NCI-H2196 (cell line): Measurements from ENCODE around the gene TBL2.
A peak's percentile ranks its signal among the peaks of the same experiment; 100 is the strongest.
"Not testable (repeated sequence)": the region's sequence is repeated elsewhere in the genome, so short reads cannot be mapped to it uniquely, and the experiment has no call there.

Experiments used
- DNase-seq: peaks from one replicate; lab custom pipeline; 2025; ENCODE audit not compliant: unreplicated experiment; lab: John Stamatoyannopoulos, UW

Gene TBL2

DNA sequence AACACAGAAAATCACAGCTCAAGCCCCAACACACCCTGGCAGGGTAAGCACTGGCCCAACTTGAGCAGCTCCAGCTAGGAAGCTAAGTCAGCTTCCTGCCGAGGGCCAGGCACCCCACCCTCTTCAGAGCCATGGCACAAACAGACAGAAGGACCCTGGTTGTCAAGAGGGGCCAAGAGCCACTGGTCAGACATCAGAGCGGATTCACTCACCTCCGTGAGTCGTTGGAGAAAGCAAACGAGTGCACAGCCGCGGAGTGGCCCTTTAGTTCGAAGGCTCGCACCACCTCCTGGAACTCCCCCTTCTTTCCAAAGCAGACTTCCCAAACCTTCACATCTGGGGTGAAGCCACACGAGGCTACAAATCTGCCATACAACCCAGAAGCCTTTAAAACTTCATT is 7.4 kb downstream of the TBL2 start:
- no peak for DNase-seq

DNA sequence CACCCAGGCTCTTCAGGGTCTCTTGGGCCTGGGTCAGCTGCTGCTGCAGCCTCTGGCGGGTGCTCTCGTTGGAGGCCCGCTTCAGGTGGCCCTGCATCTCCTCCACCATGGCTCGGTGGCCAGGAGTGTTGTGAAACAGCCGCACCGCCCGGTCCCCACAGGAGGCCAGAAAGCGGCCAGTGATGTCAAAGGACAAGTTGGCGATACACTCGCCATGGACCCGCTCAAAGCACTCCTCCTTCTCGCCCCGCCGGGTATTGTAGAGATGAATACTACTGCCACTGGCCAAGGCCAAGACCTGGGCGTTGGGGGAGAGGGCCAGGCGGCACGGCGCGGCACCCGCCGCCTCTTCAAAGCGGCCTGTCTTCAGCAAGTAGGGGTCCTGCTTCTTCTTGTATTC is 7.9 kb downstream of the TBL2 start:
- DNase-seq = no peak

DNA sequence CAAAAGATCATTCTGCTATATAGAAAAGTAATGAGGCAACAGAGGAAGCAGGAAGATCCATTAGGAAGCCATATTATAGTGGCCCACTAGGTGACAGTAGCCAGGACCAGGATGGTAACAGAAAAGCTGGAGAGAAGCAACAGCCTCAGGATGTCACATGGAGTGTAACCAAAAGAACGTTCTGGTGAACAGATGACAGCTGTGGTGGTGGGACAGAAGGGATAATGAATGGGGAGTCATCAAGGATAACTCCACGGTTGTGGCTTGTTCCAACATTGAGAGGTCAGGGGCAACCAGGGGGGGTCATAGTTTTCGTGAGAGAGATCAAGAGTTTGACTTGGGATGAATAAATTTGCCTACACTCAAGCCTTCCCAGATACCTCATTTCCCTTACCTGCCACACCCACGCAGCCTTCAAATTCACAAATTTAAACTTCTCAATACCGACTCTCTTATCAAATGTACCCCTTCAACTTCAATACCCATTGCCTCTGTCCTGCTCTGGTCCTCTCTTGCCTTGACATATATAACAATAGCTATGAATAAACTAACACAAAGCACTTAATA is 9.3 kb downstream of the TBL2 start:
- DNase-seq = no peak

GRCh38 chr7:73567846-73568685 is 10.3 kb downstream of the TBL2 start:
- no peak for DNase-seq

DNA sequence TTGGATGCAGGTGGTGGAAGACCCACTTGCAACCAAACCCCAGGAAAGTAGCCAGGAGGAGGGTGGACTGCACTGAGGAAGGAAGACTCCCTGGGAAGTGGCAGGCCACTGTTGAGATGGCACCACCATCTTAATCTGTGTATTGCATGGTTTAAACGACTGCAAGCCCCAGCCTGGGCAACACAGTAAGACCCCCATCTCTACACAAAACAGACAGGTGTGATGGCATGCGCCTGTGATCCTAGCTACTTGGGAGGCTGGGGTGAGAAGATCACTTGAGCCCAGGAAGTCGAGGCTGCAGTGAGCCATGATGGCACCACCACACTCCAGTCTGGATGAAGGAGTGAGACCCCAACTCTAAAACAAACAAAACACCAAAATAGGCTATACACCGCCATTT is 11.2 kb downstream of the TBL2 start:
- no peak for DNase-seq

GRCh38 chr7:73566431-73566830 is 11.9 kb downstream of the TBL2 start:
- DNase-seq = not testable (repeated sequence)

DNA sequence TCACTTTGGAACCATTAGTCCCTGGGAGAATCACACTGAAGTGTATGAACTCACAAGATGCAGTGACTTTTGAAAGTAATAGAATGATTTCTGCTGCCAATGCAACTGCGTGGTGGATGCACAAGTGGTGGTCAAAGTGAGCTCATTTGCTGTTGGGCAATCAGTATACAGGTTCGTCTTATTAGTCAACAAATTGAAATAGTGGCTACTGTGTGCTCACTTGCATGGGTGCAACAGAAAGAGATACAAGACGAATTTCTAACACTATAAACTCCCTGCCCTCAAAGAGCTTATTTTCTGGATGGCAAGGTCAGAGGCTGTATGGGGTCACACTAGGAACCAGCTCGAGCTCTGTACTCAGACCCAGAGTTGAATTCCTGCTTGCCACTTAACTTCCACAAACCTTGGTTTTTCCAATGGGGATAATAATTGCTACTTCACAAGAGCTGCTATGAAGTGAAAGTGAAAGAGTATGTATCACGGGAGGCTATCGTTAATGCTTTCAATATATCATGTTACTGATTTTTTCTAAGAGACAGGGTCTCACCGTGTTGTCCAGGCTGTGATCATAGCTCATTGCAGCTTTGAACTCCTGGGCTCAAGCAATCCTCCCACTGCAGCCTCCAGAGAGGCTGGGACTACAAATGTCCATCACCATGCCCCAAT is 12.6 kb downstream of the TBL2 start:
- no peak for DNase-seq

DNA sequence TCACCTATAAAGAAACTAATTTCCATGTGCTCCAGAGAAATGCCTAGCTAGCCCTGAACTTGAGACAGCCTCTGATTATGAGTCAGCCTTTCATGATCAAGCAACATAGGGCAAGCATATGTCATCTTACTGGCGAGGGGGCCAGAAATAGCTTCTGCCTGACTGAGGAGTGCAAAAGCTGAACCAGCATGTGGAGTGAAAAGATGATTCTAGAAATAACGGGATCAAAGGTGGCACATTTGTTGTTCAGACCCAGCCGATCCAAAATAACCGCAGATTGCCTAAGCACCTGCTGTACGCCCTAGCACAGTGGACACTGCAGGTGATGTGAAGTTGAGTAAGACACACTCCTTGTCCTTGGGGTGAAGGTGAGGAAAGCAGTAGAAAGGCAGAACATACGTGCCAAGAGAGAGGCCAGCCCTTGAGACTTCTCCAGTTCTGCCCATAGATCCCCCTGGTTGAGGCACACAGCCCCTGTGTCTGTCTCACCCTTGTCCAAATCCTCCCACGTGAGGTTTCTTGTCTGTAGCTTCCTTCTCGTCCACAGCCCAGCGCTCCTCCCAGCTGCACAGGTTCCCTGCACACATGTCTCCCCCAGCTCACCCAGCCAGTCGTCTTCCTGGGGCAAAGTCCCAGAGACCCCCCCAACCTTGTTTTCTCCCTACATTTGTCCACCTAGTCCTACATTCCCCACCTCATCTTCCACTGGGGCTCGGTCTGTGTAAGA is 18.1 kb downstream of the TBL2 start:
- no peak for DNase-seq

- DNase-seq = peak; percentile 93
Measured at GRCh38 chr7:73557397-73558257, 20.8 kb downstream of the TBL2 start, which contains the start of gene BCL7B. BCL7B (minus strand) TSS chr7:73557690; CDS start chr7:73557578, 112 bp downstream.

DNA sequence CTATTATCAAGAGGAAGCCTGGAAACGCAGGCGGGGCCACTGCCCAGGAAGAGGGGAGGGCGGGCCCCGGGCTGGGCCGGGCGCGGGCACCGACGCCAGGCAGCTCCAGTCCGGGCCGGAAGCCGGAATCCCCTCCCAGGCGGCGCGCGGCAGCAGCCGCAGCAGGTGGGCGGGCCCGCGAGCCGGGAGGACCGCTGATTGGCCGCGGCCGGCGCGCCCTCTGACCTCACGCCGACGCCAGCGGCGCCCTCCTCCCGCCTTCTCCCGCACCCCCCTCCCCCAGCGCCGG is 21.3 kb downstream of the TBL2 start:
- peak; percentile 95 for DNase-seq

- DNase-seq = no peak
Measured at GRCh38 chr7:73556208-73557107, 21.9 kb downstream of the TBL2 start.

DNA sequence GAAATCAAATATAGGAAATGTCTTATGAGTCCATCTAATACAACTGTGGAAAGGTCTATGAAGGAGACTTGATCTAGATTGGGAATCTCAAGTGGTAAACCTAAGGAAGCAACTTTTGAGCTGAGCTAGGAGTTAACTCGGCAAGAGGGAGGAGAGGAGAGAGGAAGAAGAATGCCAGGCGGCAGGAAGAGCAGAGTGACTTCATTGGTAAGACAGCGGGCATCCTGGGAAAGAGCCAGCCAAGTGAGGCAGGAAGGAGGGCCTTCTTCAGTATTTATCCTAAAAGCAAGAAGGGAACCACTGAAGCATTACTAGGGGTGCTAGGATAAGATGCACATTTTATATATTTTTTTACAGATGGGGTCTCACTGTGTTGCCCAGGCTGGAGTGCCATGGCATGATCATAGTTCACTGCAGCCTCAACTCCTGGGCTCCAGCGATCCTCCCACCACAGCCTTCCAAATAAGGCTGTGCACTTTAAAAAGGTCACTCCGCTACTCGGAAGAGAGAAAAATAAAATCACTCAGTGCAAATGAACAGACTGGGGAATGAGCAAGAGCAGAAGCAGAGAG is 22.9 kb downstream of the TBL2 start:
- DNase-seq = no peak

- DNase-seq = not testable (repeated sequence)
Measured at GRCh38 chr7:73550093-73550492, 28.3 kb downstream of the TBL2 start.

DNA sequence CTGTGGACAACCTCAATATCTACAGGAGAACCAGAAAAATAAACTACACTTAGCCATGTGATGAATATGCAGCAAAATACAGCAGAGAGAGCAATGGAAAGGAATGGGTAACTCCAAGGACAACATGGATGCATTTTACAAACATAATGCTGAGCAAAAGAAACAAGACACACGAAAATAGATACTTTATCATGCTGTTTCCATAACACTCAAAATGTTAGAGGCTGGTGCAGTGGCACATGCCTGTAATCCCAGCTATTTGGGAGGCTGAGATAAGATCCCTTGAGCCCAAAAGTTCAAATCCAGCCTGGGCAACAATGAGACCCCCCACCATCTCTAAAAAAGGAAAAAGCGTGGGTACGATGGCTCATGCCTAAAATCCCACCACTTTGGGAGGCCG is 29.2 kb downstream of the TBL2 start:
- no peak for DNase-seq

- DNase-seq = no peak
Measured at GRCh38 chr7:73547841-73548240, 30.5 kb downstream of the TBL2 start.

GRCh38 chr7:73544678-73545077 is 33.7 kb downstream of the TBL2 start:
- no peak for DNase-seq

GRCh38 chr7:73541722-73542121 is 36.7 kb downstream of the TBL2 start:
- DNase-seq = no peak

DNA sequence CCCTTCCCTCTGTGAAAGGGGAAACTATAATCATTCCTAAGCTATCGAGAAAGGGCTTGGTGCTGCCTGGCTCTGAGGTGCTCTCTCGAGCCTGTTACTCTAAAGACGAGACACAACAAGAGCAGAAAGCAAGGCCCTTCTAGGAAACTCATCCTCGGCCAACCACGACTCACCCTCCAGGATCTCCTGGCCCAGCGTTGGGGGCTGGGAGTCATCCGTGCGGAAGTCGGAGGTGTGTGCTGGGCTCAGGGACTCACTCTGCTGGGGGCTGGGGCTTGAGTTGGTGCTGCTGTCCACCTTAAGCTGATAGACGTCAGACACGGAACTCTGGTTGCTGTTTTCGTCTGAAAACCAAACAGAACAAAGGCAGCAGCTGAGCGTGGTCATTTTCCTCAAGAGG is 38.7 kb downstream of the TBL2 start:
- DNase-seq = no peak

GRCh38 chr7:73538510-73538909 is 39.9 kb downstream of the TBL2 start:
- DNase-seq = not testable (repeated sequence)
